ENCODE results near the gene SEC14L6. TPM values are rescaled to one million over a fixed set of nuclear protein-coding genes. Genes with fewer than 3 reads are reported as not detected.

The SEC14L6 gene
- total RNA-seq, 4 donors from 2014 or later = 15.2 to 105 (median 41.4) TPM

DNA sequence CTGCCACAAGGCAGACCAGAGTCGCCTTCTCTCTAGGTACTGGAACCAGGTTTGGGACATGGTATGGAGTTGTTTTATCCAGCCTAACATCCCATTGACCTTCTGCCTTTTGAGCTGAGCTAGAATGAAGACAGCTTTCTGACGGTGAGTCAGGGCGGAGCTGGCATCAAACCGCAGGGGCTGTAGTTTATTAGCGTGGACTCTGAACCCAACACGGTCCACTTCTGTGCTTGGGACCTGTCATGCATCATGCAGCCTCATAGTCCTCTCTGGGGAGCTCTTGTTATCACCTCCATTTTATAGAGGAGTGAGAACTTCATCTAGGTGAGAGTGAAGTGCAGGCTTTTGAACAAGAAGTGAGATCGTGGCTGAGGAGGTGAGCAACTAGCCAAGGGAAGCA, 19.6 kb upstream of the SEC14L6 start:
- H3K4me3 ChIP-seq = no peak overlapping the region
- no peaks in the 10 kb centered on the region for H3K27me3 ChIP-seq
- no peak for TF ChIP-seq POLR2A (IDR thresholded peaks at IDR 0.05)
- no peak for TF ChIP-seq POLR2AphosphoS5 (IDR thresholded peaks at IDR 0.05)
- TF ChIP-seq EP300 (IDR thresholded peaks at IDR 0.05) = no peak
- TF ChIP-seq CTCF (IDR thresholded peaks at IDR 0.05) = no peak
- H3K27ac ChIP-seq = no peak overlapping the region
- no peak for DNase-seq (ENCODE audit: low spot score in 2 of 2)
- WGBS = 69% methylated on average over 7 of the region's 7 CpGs
- H3K9me3 ChIP-seq = no peaks in the 10 kb centered on the region
- no peaks in the 10 kb centered on the region for H3K36me3 ChIP-seq
- no peaks in the 10 kb centered on the region for H3K4me1 ChIP-seq

- Histone ChIP-seq H3K4me1 (no peaks in the 10 kb centered on the region), H3K9me3 (no peaks in the 10 kb centered on the region), H3K27me3 (no peaks in the 10 kb centered on the region), H3K4me3 (no peak overlapping the region), H3K36me3 (no peaks in the 10 kb centered on the region), H3K27ac (no peak overlapping the region)
- TF ChIP-seq POLR2A (IDR thresholded peaks at IDR 0.05) (no peak), EP300 (IDR thresholded peaks at IDR 0.05) (no peak)
- DNase-seq (ENCODE audit: low spot score in 2 of 2) = no peak
- WGBS = 88% methylated on average over 3 of the region's 4 CpGs
Measured at GRCh38 chr22:30565341-30565740, 18.8 kb upstream of the SEC14L6 start.

DNA sequence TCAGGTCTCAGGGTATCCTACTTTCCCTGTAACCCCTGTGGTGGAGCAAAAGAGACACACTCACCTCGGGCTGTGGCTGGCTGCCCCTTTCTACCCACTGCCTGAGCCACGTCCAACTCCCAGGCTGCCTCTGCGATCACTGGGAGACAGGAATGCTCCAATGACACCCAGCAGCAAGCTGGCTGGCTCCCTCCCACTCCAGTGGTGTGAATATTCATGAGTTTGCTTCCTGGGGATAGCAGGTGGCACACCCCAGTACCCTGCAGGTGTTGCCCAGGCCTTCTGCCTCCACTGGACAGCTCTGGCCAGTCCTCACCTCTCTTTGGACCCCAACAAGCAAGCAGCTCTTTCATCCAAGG, 18.2 kb upstream of the SEC14L6 start:
- no peak for DNase-seq (ENCODE audit: low spot score in 2 of 2)
- H3K27ac ChIP-seq = no peak overlapping the region
- no peaks in the 10 kb centered on the region for H3K27me3 ChIP-seq
- no peaks in the 10 kb centered on the region for H3K9me3 ChIP-seq
- no peaks in the 10 kb centered on the region for H3K36me3 ChIP-seq
- TF ChIP-seq EP300 (IDR thresholded peaks at IDR 0.05) (no peak), POLR2A (IDR thresholded peaks at IDR 0.05) (no peak), CTCF (IDR thresholded peaks at IDR 0.05) (no peak), POLR2AphosphoS5 (IDR thresholded peaks at IDR 0.05) (no peak)
- H3K4me3 ChIP-seq = no peak overlapping the region
- WGBS = 39% methylated on average over 3 of the region's 3 CpGs
- no peaks in the 10 kb centered on the region for H3K4me1 ChIP-seq

DNA sequence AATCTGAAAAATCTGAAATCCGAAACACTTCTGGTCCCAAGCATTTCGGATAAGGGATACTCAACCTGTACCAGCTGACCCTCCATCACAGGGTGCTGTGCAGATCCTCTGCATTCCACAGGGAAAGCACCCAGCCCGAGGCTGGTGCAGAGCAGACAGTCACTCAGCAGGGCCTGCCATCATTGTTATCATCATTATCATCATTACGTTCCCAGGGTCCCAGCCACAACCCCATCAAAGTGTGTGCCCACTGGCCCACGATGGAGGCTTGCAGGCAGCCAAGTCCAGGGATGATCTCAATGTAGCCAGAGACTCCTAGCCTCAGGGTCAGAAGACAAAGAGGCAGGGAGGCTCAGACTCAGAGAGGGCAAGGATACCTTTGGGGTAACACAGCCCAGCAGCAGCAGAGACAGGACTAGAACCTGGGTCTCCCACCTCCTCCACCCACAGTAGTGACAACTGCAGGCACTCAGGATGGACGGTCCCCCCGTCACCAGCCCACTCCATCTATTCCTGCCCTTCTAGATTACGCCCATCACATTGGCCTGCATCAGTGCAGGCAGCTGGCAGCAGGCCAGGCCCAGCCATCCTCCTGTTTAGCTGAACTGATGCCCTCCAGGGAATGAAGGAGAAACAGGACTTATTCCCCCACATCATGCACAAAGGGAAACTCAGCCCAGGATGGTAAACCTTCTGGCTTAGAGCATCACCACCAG, 17.7 kb upstream of the SEC14L6 start:
- H3K4me3 ChIP-seq = no peak overlapping the region
- TF ChIP-seq EP300 (IDR thresholded peaks at IDR 0.05) = no peak
- no peak for TF ChIP-seq POLR2AphosphoS5 (IDR thresholded peaks at IDR 0.05)
- TF ChIP-seq CTCF (IDR thresholded peaks at IDR 0.05) = no peak
- no peak for TF ChIP-seq POLR2A (IDR thresholded peaks at IDR 0.05)
- H3K4me1 ChIP-seq = no peaks in the 10 kb centered on the region
- no peak for DNase-seq (ENCODE audit: low spot score in 2 of 2)
- no peaks in the 10 kb centered on the region for H3K27me3 ChIP-seq
- H3K9me3 ChIP-seq = no peaks in the 10 kb centered on the region
- H3K27ac ChIP-seq = no peak overlapping the region
- no peaks in the 10 kb centered on the region for H3K36me3 ChIP-seq
- 72% methylated on average over 7 of the region's 8 CpGs for WGBS

GRCh38 chr22:30562366-30562765, 15.8 kb upstream of the SEC14L6 start:
- H3K27me3 ChIP-seq = no peaks in the 10 kb centered on the region
- H3K36me3 ChIP-seq = no peaks in the 10 kb centered on the region
- WGBS = 66% methylated on average over 6 of the region's 6 CpGs
- no peak overlapping the region for H3K4me3 ChIP-seq
- DNase-seq (ENCODE audit: low spot score in 2 of 2) = no peak
- H3K9me3 ChIP-seq = no peaks in the 10 kb centered on the region
- H3K4me1 ChIP-seq = no peaks in the 10 kb centered on the region
- H3K27ac ChIP-seq = no peak overlapping the region
- no peak for TF ChIP-seq POLR2A (IDR thresholded peaks at IDR 0.05)
- no peak for TF ChIP-seq EP300 (IDR thresholded peaks at IDR 0.05)
- no peak for TF ChIP-seq POLR2AphosphoS5 (IDR thresholded peaks at IDR 0.05)
- TF ChIP-seq CTCF (IDR thresholded peaks at IDR 0.05) = no peak

Measured in suprapubic skin (tissue), 4 donors.